ENCODE results near the gene UGT2B7. TPM values are rescaled to one million over a fixed set of nuclear protein-coding genes. Genes with fewer than 3 reads are reported as not detected.

The UGT2B7 gene
- polyA plus RNA-seq, 1 of the 3 experiments (the other 2 are of a cell fraction), result not detected

- Histone ChIP-seq H3K9me2 (no peaks in the 10 kb centered on the region), H3K4me3 (ENCODE audit: low read depth in 2 of 2, low read length in 1 of 2) (no peak overlapping the region), H3K27me3 (ENCODE audit: insufficient read depth) (no peaks in the 10 kb centered on the region), H3K9ac (no peak overlapping the region), H3K79me2 (ENCODE audit: insufficient read depth) (no peaks in the 10 kb centered on the region), H3F3A (replicated peaks; ENCODE audit: insufficient read depth) (no peaks in the 10 kb centered on the region), H2AFZ (ENCODE audit: low read depth) (no peak overlapping the region), H3K4me1 (ENCODE audit: control insufficient read depth in 1 of 2, insufficient read depth in 2 of 2, low read depth in 1 of 2, low read length in 1 of 2) (no peaks in the 10 kb centered on the region), H3K4me2 (no peak overlapping the region), H3K36me3 (replicated peaks in 1 of 2; ENCODE audit: control insufficient read depth in 1 of 2, insufficient read depth in 2 of 2, low read length in 1 of 2) (no peaks in the 10 kb centered on the region), H4K20me1 (ENCODE audit: insufficient read depth) (no peaks in the 10 kb centered on the region), H3K9me3 (no peaks in the 10 kb centered on the region), H3K27ac (ENCODE audit: low read depth in 2 of 2, low read length in 1 of 2) (no peak overlapping the region)
- ChIA-PET CTCF (no interaction called here), POLR2A (no interaction called here)
- TF ChIP-seq FOXJ3 (CRISPR knock-in tag; IDR thresholded peaks at IDR 0.05), result no peak
- TF ChIP-seq RXRA (IDR thresholded peaks at IDR 0.05; ENCODE audit: borderline replicate concordance, low read depth), result no peak
- TF ChIP-seq NRF1 (IDR thresholded peaks at IDR 0.05; ENCODE audit: low read depth, low read length), result no peak
- TF ChIP-seq, protein P1, sequence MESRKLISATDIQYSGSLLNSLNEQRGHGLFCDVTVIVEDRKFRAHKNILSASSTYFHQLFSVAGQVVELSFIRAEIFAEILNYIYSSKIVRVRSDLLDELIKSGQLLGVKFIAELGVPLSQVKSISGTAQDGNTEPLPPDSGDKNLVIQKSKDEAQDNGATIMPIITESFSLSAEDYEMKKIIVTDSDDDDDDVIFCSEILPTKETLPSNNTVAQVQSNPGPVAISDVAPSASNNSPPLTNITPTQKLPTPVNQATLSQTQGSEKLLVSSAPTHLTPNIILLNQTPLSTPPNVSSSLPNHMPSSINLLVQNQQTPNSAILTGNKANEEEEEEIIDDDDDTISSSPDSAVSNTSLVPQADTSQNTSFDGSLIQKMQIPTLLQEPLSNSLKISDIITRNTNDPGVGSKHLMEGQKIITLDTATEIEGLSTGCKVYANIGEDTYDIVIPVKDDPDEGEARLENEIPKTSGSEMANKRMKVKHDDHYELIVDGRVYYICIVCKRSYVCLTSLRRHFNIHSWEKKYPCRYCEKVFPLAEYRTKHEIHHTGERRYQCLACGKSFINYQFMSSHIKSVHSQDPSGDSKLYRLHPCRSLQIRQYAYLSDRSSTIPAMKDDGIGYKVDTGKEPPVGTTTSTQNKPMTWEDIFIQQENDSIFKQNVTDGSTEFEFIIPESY (IDR thresholded peaks at IDR 0.05; ENCODE audit: borderline replicate concordance, low read depth), result no peak
- TF ChIP-seq EP300 (IDR thresholded peaks at IDR 0.05; ENCODE audit: borderline replicate concordance in 1 of 2, low read depth in 1 of 2, low read length in 1 of 2), result no peak
- no peak for DNase-seq
- WGBS (ENCODE audit: low lambda C conversion rate), result 15% methylated on average over 4 of the region's 4 CpGs
Observed at GRCh38 chr4:69134471-69134870, 38.2 kb downstream of the UGT2B7 start.

DNA sequence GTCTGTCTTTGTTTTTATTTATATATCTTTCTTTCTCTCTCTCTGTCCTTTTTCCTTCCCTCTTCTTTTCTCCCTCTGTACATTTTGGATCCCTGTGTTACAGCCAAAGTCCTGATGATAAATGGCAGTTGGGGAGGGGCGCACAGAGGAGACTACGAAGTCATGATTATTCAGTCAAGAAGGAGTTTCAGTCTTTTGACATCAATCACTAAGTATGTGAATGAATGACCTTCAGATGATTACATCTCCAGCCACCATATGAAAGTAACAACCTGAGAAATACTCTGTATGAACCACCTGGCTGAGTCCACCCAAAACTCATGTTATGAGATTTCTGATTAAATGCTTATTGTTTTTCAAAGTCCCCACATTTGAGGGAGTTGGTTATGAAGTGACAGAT lies 45.0 kb downstream of the UGT2B7 start:
- no peak overlapping the region for H3K4me3 ChIP-seq (ENCODE audit: low read depth in 2 of 2, low read length in 1 of 2)
- H3K9me3 ChIP-seq, result no peaks in the 10 kb centered on the region
- H3K4me2 ChIP-seq, result no peak overlapping the region
- H4K20me1 ChIP-seq (ENCODE audit: insufficient read depth), result no peaks in the 10 kb centered on the region
- POLR2A ChIA-PET, result no interaction called here
- TF ChIP-seq FOXJ3 (CRISPR knock-in tag; IDR thresholded peaks at IDR 0.05) (no peak), IRF3 (IDR thresholded peaks at IDR 0.05; ENCODE audit: low read depth, low read length) (no peak), GABPA (IDR thresholded peaks at IDR 0.05; ENCODE audit: low read depth) (no peak), RAD21 (IDR thresholded peaks at IDR 0.05; ENCODE audit: low read length) (no peak), RXRA (IDR thresholded peaks at IDR 0.05; ENCODE audit: borderline replicate concordance, low read depth) (no peak), TAF1 (IDR thresholded peaks at IDR 0.05; ENCODE audit: borderline replicate concordance, low read depth, low read length) (no peak)
- no peaks in the 10 kb centered on the region; the same call in 1 of the 2 replicates for H3K27me3 ChIP-seq (ENCODE audit: insufficient read depth)
- H2AFZ ChIP-seq (ENCODE audit: low read depth), result no peak overlapping the region
- no peaks in the 10 kb centered on the region; the same call in 1 of the 2 replicates for H3K9me2 ChIP-seq
- no peaks in the 10 kb centered on the region for H3K79me2 ChIP-seq (ENCODE audit: insufficient read depth)
- no peaks in the 10 kb centered on the region for H3K36me3 ChIP-seq (replicated peaks in 1 of 2; ENCODE audit: control insufficient read depth in 1 of 2, insufficient read depth in 2 of 2, low read length in 1 of 2)
- no peak overlapping the region for H3K27ac ChIP-seq (ENCODE audit: low read depth in 2 of 2, low read length in 1 of 2)
- 16% methylated on average over 2 of the region's 2 CpGs for WGBS (ENCODE audit: low lambda C conversion rate)
- no peak for DNase-seq
- CTCF ChIA-PET, result no interaction called here
- H3K9ac ChIP-seq, result no peak overlapping the region
- H3F3A ChIP-seq (replicated peaks; ENCODE audit: insufficient read depth), result no peaks in the 10 kb centered on the region
- H3K4me1 ChIP-seq (ENCODE audit: control insufficient read depth in 1 of 2, insufficient read depth in 2 of 2, low read depth in 1 of 2, low read length in 1 of 2), result no peaks in the 10 kb centered on the region

All from SK-N-SH (cell line).